Effector memory CD8-positive, alpha-beta T cell (primary cell): ENCODE results near the gene ZNF804B.

ENCODE experiments used
- ATAC-seq: fragments of 150-1000 bp; cut with Tn5 transposase; replicated peaks from 2 replicates; pipeline ENCODE4 v1.10.0; 2021; ENCODE audit warnings: mild to moderate bottlenecking, moderate library complexity
- DNase-seq, 3 experiments: peaks; one replicate each; pipeline ENCODE4 v3.0.0; 2021
- H3K27ac Mint-ChIP-seq, 2 donors: one replicate each; pipeline ENCODE4 v1.8.0; 2022; ENCODE audit warnings: mild to moderate bottlenecking in 2 of 2, mixed read lengths in 2 of 2, moderate library complexity in 2 of 2
- H3K27me3 Mint-ChIP-seq, 2 donors: one replicate each; pipeline ENCODE4 v1.8.0; 2022; ENCODE audit warnings: mixed read lengths in 2 of 2
- H3K36me3 Mint-ChIP-seq: one replicate; pipeline ENCODE4 v1.8.0; 2022; ENCODE audit warnings: mild to moderate bottlenecking, moderate library complexity, mixed read lengths; ENCODE audit not compliant: insufficient read depth
- H3K4me1 Mint-ChIP-seq, 2 donors: one replicate each; pipeline ENCODE4 v1.8.0; 2022; ENCODE audit warnings: low read depth in 2 of 2, mixed read lengths in 2 of 2
- H3K4me3 Mint-ChIP-seq, 2 donors: one replicate each; pipeline ENCODE4 v1.8.0; 2022; ENCODE audit warnings: mild to moderate bottlenecking in 2 of 2, mixed read lengths in 2 of 2, moderate library complexity in 2 of 2
- H3K9me3 Mint-ChIP-seq, 2 donors: one replicate each; pipeline ENCODE4 v1.8.0; 2022; ENCODE audit warnings: mixed read lengths in 2 of 2

ZNF804B gene

GRCh38 chr7:89028319-89028718, 268.8 kb downstream of the ZNF804B start:
- DNase-seq (no peak), ATAC-seq (no peak)
- no peaks in the 10 kb centered on the region for H3K27me3 Mint-ChIP-seq
- no peaks in the 10 kb centered on the region for H3K4me1 Mint-ChIP-seq
- peaks cover 5 to 10% of the 10 kb centered on the region in 2 donors for H3K9me3 Mint-ChIP-seq
- no peak overlapping the region for H3K27ac Mint-ChIP-seq
- no peaks in the 10 kb centered on the region for H3K36me3 Mint-ChIP-seq
- H3K4me3 Mint-ChIP-seq: no peak overlapping the region

- Mint-ChIP-seq H3K9me3 (peaks cover 5 to 10% of the 10 kb centered on the region in 2 donors), H3K4me3 (no peak overlapping the region), H3K27ac (no peak overlapping the region), H3K27me3 (no peaks in the 10 kb centered on the region), H3K4me1 (no peaks in the 10 kb centered on the region), H3K36me3 (no peaks in the 10 kb centered on the region)
- DNase-seq: no peak
- no peak for ATAC-seq
These were observed 270.4 kb downstream of the ZNF804B start for GRCh38 chr7:89029864-89030263.

GRCh38 chr7:89041240-89041639, 281.7 kb downstream of the ZNF804B start:
- no peak for ATAC-seq
- Mint-ChIP-seq H3K27ac (no peak overlapping the region), H3K27me3 (no peaks in the 10 kb centered on the region), H3K4me1 (no peaks in the 10 kb centered on the region), H3K9me3 (peaks cover 9 to 14% of the 10 kb centered on the region in 2 donors), H3K36me3 (no peaks in the 10 kb centered on the region), H3K4me3 (no peak overlapping the region)
- DNase-seq: no peak

- Mint-ChIP-seq H3K36me3 (no peaks in the 10 kb centered on the region), H3K27me3 (no peaks in the 10 kb centered on the region), H3K4me3 (no peak overlapping the region), H3K4me1 (no peaks in the 10 kb centered on the region), H3K27ac (no peak overlapping the region), H3K9me3 (peaks cover 11 to 14% of the 10 kb centered on the region in 2 donors)
- no peak for DNase-seq
- no peak for ATAC-seq
These were observed 283.4 kb downstream of the ZNF804B start for GRCh38 chr7:89042940-89043339.

GRCh38 chr7:89049043-89049442, 289.5 kb downstream of the ZNF804B start:
- no peaks in the 10 kb centered on the region for H3K4me1 Mint-ChIP-seq
- DNase-seq (no peak), ATAC-seq (no peak)
- H3K9me3 Mint-ChIP-seq: peaks cover 0 to 8% of the 10 kb centered on the region in 2 donors
- H3K27me3 Mint-ChIP-seq: no peaks in the 10 kb centered on the region
- H3K4me3 Mint-ChIP-seq: no peak overlapping the region
- no peak overlapping the region for H3K27ac Mint-ChIP-seq
- H3K36me3 Mint-ChIP-seq: no peaks in the 10 kb centered on the region

- H3K4me1 Mint-ChIP-seq: no peaks in the 10 kb centered on the region
- ATAC-seq (no peak), DNase-seq (no peak)
- H3K36me3 Mint-ChIP-seq: no peaks in the 10 kb centered on the region
- peaks cover 7 to 9% of the 10 kb centered on the region in 2 donors for H3K9me3 Mint-ChIP-seq
- no peak overlapping the region for H3K4me3 Mint-ChIP-seq
- H3K27me3 Mint-ChIP-seq: no peaks in the 10 kb centered on the region
- H3K27ac Mint-ChIP-seq: no peak overlapping the region
These were observed 293.6 kb downstream of the ZNF804B start for GRCh38 chr7:89053130-89053529.

- no peaks in the 10 kb centered on the region for H3K36me3 Mint-ChIP-seq
- H3K4me1 Mint-ChIP-seq: no peaks in the 10 kb centered on the region
- ATAC-seq (no peak), DNase-seq (no peak)
- H3K27ac Mint-ChIP-seq: no peak overlapping the region
- no peak overlapping the region for H3K4me3 Mint-ChIP-seq
- H3K9me3 Mint-ChIP-seq: peaks cover 7% of the 10 kb centered on the region in 2 donors
- no peaks in the 10 kb centered on the region for H3K27me3 Mint-ChIP-seq
These were observed 294.9 kb downstream of the ZNF804B start for GRCh38 chr7:89054361-89054760.

GRCh38 chr7:89060234-89060633, 300.7 kb downstream of the ZNF804B start:
- no peak overlapping the region for H3K4me3 Mint-ChIP-seq
- ATAC-seq (no peak), DNase-seq (no peak)
- no peaks in the 10 kb centered on the region for H3K36me3 Mint-ChIP-seq
- H3K27me3 Mint-ChIP-seq: no peaks in the 10 kb centered on the region
- peaks cover under 1 to 14% of the 10 kb centered on the region in 2 donors for H3K9me3 Mint-ChIP-seq
- no peaks in the 10 kb centered on the region for H3K4me1 Mint-ChIP-seq
- H3K27ac Mint-ChIP-seq: no peak overlapping the region

- no peaks in the 10 kb centered on the region for H3K4me1 Mint-ChIP-seq
These were observed 305.3 kb downstream of the ZNF804B start for GRCh38 chr7:89064831-89065230.

GRCh38 chr7:89067048-89067447, 307.5 kb downstream of the ZNF804B start:
- Mint-ChIP-seq H3K9me3 (peaks cover 0 to 5% of the 10 kb centered on the region in 2 donors), H3K27me3 (no peaks in the 10 kb centered on the region), H3K27ac (no peak overlapping the region), H3K4me1 (no peaks in the 10 kb centered on the region), H3K4me3 (no peak overlapping the region), H3K36me3 (no peaks in the 10 kb centered on the region)
- DNase-seq (no peak), ATAC-seq (no peak)

More at GRCh38 chr7:89064831-89065230, 305.3 kb downstream of the ZNF804B start:
- Mint-ChIP-seq H3K36me3 (no peaks in the 10 kb centered on the region), H3K27me3 (no peaks in the 10 kb centered on the region), H3K27ac (no peak overlapping the region), H3K9me3 (peaks cover 0 to 8% of the 10 kb centered on the region in 2 donors), H3K4me3 (no peak overlapping the region)
- DNase-seq (no peak), ATAC-seq (no peak)

- Mint-ChIP-seq H3K27me3 (no peaks in the 10 kb centered on the region), H3K4me1 (no peaks in the 10 kb centered on the region), H3K9me3 (no peaks in the 10 kb centered on the region), H3K36me3 (no peaks in the 10 kb centered on the region), H3K27ac (no peak overlapping the region), H3K4me3 (no peak overlapping the region)
- DNase-seq (no peak), ATAC-seq (no peak)
These were observed 312.6 kb downstream of the ZNF804B start for GRCh38 chr7:89072081-89072480.

GRCh38 chr7:89073776-89074175, 314.3 kb downstream of the ZNF804B start:
- Mint-ChIP-seq H3K4me3 (no peak overlapping the region), H3K27me3 (no peaks in the 10 kb centered on the region), H3K36me3 (no peaks in the 10 kb centered on the region), H3K4me1 (no peaks in the 10 kb centered on the region), H3K9me3 (no peaks in the 10 kb centered on the region), H3K27ac (no peak overlapping the region)
- ATAC-seq (no peak), DNase-seq (no peak)

GRCh38 chr7:89077992-89078391, 318.5 kb downstream of the ZNF804B start:
- Mint-ChIP-seq H3K27ac (no peak overlapping the region), H3K4me1 (no peaks in the 10 kb centered on the region), H3K27me3 (no peaks in the 10 kb centered on the region), H3K9me3 (peaks cover 0 to 2% of the 10 kb centered on the region in 2 donors), H3K4me3 (no peak overlapping the region), H3K36me3 (no peaks in the 10 kb centered on the region)
- ATAC-seq (no peak), DNase-seq (no peak)

- Mint-ChIP-seq H3K36me3 (no peaks in the 10 kb centered on the region), H3K27me3 (no peaks in the 10 kb centered on the region), H3K4me1 (no peaks in the 10 kb centered on the region), H3K9me3 (peaks cover 0 to 7% of the 10 kb centered on the region in 2 donors), H3K4me3 (no peak overlapping the region), H3K27ac (no peak overlapping the region)
- ATAC-seq (no peak), DNase-seq (no peak)
These were observed 326.1 kb downstream of the ZNF804B start for GRCh38 chr7:89085580-89085979.

- Mint-ChIP-seq H3K9me3 (peaks cover 2 to 7% of the 10 kb centered on the region in 2 donors), H3K27me3 (no peaks in the 10 kb centered on the region), H3K36me3 (no peaks in the 10 kb centered on the region), H3K27ac (no peak overlapping the region), H3K4me3 (no peak overlapping the region), H3K4me1 (no peaks in the 10 kb centered on the region)
- DNase-seq (no peak), ATAC-seq (no peak)
These were observed 332.1 kb downstream of the ZNF804B start for GRCh38 chr7:89091550-89091949.
